Measurements from ENCODE around the gene BTC.

GRCh38 chr4:74716436-74716765 is 77.9 kb downstream of the BTC start:
- TF ChIP-seq CTCF (IDR thresholded peaks at IDR 0.05): no peak
- no peak for TF ChIP-seq POLR2A (IDR thresholded peaks at IDR 0.05)
